Stimulated activated CD4-positive, alpha-beta T cell treated with anti-CD3 and anti-CD28 coated beads, Interleukin-2, amount 100 ng/mL, for 4 hours (primary cell): ENCODE results near the gene ABHD12.

ENCODE experiments used
- DNase-seq: peaks from one replicate; pipeline ENCODE4 v3.0.0-alpha.2; 2020; ENCODE audit warnings: low read depth

Gene ABHD12

GRCh38 chr20:25289886-25290597 lies 100.6 kb downstream of the ABHD12 start:
- no peak for DNase-seq

- DNase-seq, result no peak
These were observed 102.1 kb downstream of the ABHD12 start for GRCh38 chr20:25288291-25289181.

GRCh38 chr20:25287631-25288290 lies 102.9 kb downstream of the ABHD12 start:
- no peak for DNase-seq

GRCh38 chr20:25286917-25287316 lies 103.7 kb downstream of the ABHD12 start:
- DNase-seq, result no peak

GRCh38 chr20:25285856-25286798 lies 104.5 kb downstream of the ABHD12 start:
- no peak for DNase-seq

DNA sequence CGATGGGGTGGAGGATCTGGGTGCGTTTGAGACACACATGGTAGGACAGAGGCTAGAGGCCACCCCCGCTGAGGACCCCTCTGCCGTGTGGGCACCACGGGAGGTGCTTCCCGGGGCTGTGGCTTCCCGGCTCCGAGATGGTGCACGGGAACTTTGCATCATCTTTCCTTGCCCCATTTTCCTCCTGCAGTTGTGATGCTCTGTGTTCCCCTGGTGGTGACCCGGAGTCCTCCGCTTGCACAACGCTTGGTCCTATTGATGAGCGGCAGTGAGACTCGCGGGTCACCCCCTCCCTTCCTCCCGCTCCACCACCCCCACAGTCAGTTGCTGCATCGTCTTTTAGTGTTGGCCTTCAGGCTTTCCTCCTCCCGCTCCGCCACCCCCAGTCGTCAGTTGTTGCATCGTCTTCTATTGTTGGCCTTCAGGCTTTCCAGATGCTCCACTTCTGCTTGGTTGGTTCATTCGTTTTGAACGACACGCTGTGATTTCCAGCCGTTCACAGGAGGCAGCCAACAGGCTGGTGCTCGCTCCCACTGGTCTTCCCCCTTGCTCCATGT lies 105.5 kb downstream of the ABHD12 start:
- no peak for DNase-seq

DNA sequence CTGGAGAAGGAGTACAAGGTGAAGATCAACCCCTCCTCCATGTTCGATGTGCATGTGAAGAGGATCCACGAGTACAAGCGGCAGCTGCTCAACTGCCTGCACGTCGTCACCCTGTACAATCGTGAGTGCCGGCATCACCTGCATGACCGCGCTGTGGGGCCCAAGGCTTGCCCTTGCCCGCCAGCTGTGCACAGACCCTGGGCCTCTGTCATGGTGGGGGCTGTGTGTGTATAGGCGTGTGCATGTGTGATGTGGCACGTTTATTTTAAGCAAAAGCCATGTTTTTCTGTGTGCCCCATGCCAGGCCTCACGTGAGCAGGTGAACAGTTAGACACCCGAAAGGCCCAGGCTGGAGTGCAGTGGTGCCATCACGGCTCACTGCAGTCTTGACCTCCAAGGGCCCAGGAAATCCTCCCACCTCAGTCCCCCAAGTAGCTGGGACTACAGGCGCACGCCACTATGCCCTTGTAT lies 106.5 kb downstream of the ABHD12 start:
- DNase-seq, result no peak

- DNase-seq, result no peak
These were observed 107.2 kb downstream of the ABHD12 start for GRCh38 chr20:25283221-25283951.

- DNase-seq, result no peak
These were observed 107.8 kb downstream of the ABHD12 start for GRCh38 chr20:25282796-25283195.

- no peak for DNase-seq
These were observed 108.4 kb downstream of the ABHD12 start for GRCh38 chr20:25282034-25282781.

- no peak for DNase-seq
These were observed 109.1 kb downstream of the ABHD12 start for GRCh38 chr20:25281541-25281991.

GRCh38 chr20:25280574-25281535 lies 109.8 kb downstream of the ABHD12 start:
- DNase-seq, result no peak

DNA sequence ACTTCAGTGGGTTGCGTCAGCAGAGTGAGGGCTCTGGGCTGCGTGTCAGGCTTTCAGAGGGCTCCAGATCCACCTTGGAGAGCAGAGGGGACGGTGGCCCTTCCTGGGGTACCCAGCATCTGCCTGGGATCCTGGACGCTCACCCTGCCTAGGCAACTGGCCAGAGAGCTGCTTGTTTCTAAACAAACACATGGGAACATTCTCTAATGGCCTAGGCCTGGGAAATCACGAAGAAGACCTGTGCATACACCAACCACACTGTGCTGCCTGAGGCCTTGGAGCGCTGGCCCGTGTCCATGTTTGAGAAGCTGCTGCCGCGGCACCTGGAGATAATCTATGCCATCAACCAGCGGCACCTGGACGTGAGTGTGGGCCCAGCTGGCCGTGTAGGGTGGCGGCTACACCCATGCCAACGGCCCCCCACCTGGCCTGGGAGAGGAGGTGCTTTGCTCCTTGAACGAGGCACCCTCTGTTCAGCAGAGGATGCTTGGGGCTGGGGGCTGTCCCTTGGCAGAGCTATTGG lies 110.5 kb downstream of the ABHD12 start:
- no peak for DNase-seq

GRCh38 chr20:25279403-25279802 lies 111.2 kb downstream of the ABHD12 start:
- no peak for DNase-seq

DNA sequence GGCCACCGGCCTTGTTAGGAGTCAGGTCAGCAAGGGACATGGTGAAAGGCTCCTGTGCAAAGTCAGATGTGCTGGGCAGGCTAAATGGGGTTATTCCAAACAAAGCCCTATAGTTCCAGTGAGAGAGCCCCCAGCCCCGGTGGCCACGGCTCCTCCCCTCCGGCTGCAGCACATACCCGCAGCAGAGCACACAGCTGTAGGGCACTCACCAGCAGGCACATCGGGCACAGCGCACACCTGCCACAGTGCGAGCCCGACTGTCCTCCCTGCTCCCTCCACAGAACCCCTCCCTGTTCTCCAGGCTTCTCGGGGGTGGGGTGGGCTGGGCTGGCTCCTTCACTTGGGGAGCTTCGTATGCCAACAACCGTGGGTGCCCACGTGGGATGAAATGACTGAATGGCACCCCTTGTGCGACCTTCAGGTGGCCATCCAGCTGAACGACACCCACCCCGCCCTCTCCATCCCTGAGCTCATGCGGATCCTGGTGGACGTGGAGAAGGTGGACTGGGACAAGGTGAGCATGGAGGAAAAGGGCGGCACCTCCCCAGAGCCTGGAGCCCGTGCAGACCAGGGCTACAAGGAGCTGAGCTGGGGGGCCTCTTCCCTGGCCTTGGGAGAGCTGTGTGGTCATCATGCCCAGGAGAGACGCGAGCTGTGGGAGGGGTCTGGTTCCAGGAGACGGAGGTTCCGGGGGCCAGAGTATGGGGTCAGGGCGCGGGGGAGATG lies 111.8 kb downstream of the ABHD12 start:
- DNase-seq, result no peak

DNA sequence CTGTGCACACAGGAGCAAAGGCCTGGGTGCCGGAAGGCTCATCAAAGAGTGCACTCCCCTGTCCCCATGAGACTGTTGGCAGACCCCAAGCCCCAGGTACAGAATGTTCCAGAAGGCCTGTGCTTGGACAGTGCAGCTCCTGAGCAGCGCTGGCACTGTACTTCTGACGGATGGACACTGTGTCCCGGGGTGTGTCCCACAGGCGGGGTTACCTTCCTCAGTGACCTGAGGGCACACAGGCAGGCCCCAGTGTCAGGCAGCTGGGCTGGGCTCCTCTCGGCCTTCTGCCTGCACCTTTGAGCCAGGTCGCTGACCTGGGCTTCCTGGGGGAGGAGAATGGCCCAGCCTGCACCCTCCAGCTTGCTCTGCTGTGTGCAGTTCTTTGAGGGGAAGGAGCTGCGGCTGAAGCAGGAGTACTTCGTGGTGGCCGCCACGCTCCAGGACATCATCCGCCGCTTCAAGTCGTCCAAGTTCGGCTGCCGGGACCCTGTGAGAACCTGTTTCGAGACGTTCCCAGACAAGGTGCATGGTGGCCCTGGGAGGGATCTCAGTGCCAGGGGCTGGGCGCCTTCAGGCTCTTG lies 112.6 kb downstream of the ABHD12 start:
- DNase-seq, result no peak
